GM10266 (cell line): ENCODE results near the gene COPG2.
"Not testable (repeated sequence)": the region's sequence is repeated elsewhere in the genome, so short reads cannot be mapped to it uniquely, and the experiment has no call there.

Source experiments
- DNase-seq: peaks from one replicate; pipeline ENCODE4 v3.0.0; 2012; ENCODE audit errors: extremely low spot score
- CTCF ChIP-seq: IDR thresholded peaks from 2 replicates; pipeline ENCODE4 v1.5.1; 2012; ENCODE audit warnings: mild to moderate bottlenecking, low read depth; ENCODE audit not compliant: control insufficient read depth, insufficient read depth; ENCODE audit errors: missing control alignments

Gene COPG2

GRCh38 chr7:130628901-130629300, 39.6 kb downstream of the COPG2 start:
- DNase-seq: no peak
- no peak for TF ChIP-seq CTCF

- no peak for TF ChIP-seq CTCF
- DNase-seq: no peak
Measured at GRCh38 chr7:130627775-130628174, 40.8 kb downstream of the COPG2 start.

- no peak for TF ChIP-seq CTCF
- no peak for DNase-seq
Measured at GRCh38 chr7:130622866-130623265, 45.7 kb downstream of the COPG2 start.

GRCh38 chr7:130615583-130615982, 53.0 kb downstream of the COPG2 start:
- no peak for DNase-seq
- no peak for TF ChIP-seq CTCF

GRCh38 chr7:130614449-130614848, 54.1 kb downstream of the COPG2 start:
- no peak for DNase-seq
- no peak for TF ChIP-seq CTCF

- DNase-seq: no peak
- TF ChIP-seq CTCF: no peak
Measured at GRCh38 chr7:130611218-130611617, 57.3 kb downstream of the COPG2 start.

GRCh38 chr7:130607066-130607465, 61.5 kb downstream of the COPG2 start:
- not testable (repeated sequence) for DNase-seq

GRCh38 chr7:130606161-130606560, 62.4 kb downstream of the COPG2 start:
- DNase-seq: no peak
- TF ChIP-seq CTCF: no peak
